ENCODE results near the gene PDE5A. TPM values are rescaled to one million over a fixed set of nuclear protein-coding genes. Genes with fewer than 3 reads are reported as not detected.
"Not testable (repeated sequence)": the region's sequence is repeated elsewhere in the genome, so short reads cannot be mapped to it uniquely, and the experiment has no call there.

The PDE5A gene
- total RNA-seq, 1 donor from 2014 or later = 49.1 TPM

DNA sequence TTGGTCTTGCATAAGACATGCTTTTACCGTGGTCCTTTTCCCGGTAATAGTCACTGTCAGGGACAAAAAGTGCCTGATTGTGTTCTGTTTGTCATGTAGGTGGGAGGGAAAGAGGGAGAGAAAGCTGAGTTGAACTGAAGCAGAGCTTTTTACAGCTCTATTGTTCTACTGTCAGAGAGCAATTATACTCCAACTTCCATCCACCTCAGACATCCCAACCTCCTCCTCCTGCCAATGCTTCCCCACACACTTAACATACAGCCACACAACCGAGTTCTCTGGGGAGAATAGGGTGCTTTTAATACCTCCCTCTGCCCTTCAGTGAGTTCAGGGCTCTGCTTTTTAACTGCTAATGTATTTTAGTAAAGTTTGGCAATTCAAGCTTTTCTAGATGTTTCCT lies 159.6 kb downstream of the PDE5A start:
- DNase-seq = not testable (repeated sequence)

DNA sequence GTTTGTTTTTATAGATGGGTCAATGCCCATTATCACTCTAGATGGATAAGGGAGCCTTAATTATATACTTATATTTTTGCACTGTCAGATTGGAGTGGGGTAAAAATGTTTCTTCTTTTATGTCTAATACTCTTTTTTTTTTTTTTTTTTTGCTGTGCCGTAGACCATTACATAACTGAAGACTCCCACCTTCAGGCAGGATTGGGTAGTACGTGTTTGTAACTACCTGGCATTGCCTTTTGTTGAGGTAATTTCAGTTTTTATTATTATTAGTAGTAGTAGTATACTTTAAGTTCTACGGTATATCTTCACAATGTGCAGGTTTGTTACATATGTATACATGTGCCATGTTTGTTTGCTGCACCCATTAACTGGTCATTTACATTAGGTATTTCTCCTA lies 165.9 kb downstream of the PDE5A start:
- peak; percentile 8 for DNase-seq

DNA sequence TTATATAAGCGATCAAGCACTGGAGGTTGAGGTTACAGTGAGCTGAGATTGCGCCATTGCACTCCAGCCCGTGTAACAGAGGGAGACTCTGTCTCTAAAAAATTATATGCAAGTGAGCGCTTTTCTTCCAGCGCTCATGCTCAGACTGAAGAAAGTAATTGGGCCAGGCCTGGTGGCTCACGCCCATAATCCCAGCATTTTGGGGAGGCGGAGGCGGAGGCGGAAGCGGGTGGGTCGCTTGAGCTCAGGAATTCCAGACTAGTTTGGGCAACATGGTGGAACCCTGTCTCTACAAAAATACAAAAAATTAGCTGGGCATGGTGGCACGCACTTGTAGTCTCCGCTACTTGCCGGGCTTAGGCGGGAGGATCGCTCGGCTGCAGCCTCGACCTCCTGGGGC lies 172.9 kb downstream of the PDE5A start:
- peak; percentile 29 for DNase-seq

DNA sequence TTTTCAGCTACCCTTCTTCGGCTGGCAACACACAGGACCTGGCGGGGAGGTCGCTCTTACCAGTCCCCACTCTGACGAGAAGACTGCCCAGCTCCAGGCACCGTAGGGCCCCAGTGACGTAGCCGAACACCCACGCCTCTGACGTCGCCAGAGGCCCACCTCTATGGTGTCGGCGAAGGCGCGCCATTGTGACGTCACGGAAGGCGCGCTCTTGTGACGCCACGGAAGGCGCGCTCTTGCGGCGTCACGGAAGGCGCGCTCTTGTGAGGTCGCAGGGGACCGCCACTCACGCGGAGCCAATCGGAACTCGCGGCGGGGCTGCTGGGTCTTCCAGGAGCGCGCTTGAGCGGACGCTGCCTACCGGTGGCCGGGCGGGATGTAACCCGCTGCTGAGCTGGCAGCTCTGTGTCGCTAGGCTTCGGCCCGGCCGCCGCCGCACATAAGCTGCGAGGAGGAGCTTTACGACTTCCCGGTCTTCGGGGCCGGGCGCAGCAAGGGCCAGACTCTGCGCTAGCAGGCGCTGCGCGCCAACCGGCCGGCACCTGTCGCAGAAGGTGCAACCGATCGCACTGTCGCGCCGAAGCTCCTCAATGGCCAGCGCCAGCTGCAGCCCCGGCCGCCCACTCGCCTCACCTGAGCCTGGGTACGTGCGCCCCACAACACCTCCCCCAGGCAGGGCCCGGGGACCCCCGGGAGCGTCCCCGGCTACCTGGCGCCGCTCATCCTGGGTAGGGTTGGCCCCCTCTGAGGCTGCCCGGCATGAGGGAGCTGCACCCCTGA lies 173.9 kb downstream of the PDE5A start:
- DNase-seq = peak; percentile 97

DNA sequence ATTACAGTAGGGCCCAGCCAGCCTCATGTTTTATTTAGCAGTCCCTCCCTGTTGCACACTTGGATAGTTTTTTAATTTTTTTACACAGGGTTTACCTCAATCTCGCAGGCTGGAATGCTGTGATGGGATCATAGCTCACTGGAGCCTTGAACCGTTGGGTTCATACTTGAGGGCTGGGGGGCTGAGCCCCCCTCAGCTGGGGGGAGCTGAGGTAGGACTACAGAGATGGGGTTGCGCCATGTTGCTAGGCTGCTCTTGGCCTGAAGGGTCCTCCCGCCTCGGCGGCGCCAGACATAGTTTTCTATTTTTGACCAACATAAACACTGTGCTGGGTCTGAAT lies 174.5 kb downstream of the PDE5A start:
- not testable (repeated sequence) for DNase-seq

DNA sequence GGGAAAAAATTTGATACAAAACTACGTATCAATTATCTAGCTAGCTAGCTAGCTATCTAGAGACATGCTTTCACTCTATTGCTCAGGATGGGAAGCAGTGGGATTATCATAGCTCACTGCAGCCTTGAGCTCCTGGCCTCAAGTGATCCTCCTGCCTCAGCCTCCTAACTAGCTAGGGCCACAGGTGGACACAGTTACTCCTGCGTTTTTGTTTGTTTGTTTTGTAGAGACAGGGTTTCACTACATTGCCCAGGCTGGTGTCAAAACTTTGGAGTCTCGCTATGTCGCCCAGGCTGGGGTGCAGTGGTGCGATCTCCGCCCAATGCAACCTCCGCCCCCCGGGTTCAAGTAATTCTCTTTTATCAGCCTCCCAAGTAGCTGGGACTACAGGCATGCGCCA lies 175.3 kb downstream of the PDE5A start:
- not testable (repeated sequence) for DNase-seq

DNA sequence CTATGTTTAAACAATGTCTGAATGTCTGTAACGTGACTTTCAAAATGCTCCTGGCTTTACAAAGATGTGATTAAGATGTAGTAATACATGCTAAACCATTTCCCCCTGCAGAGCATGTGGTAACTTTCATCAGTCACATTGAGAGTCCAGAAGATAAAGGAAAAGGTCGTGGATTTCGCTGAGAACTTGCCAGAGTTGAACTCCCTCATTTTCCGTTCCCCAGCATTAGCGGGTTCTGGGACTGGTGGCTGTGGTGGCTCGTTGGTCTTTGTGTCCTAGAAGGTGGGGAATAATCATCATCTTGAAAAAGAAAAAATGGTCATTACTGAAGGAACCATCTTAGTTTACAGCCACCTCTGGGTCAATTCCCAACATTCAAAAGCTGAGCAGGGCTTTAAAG lies 178.8 kb downstream of the PDE5A start:
- not testable (repeated sequence) for DNase-seq

Small RNA genes within 50 kb of the gene (small RNA-seq; reads per million reads assigned to genes)
- not detected for gene RF00614 (ENCODE audit: low replicate concordance)

All from tongue (tissue), 3 donors.